Lower leg skin (tissue), 3 donors: ENCODE measurements around the gene S100A13.

ENCODE experiments used
- CTCF ChIP-seq, 3 donors: fragments of 450-650 bp; IDR thresholded peaks; one replicate each; pipeline ENCODE4 v1.5.1; 2016; ENCODE audit warnings: antibody characterized with exemption in 3 of 3, mild to moderate bottlenecking in 3 of 3, moderate library complexity in 2 of 3
- POLR2A ChIP-seq, 2 donors: fragments of 450-650 bp; IDR thresholded peaks; one replicate each; pipeline ENCODE4 v1.6.1; 2016 to 2017; ENCODE audit warnings: antibody characterized with exemption in 2 of 2, mild to moderate bottlenecking in 1 of 2, moderate library complexity in 1 of 2

GRCh38 chr1:153573351-153573750, 54.0 kb downstream of the S100A13 start:
- TF ChIP-seq POLR2A (IDR thresholded peaks at IDR 0.05) (no peak), CTCF (IDR thresholded peaks at IDR 0.05) (no peak)
